D341Med (cell line): ENCODE measurements around the gene C10orf67.
"Not testable (repeated sequence)": the region's sequence is repeated elsewhere in the genome, so short reads cannot be mapped to it uniquely, and the experiment has no call there.

Source experiments
- DNase-seq: peaks from one replicate; pipeline ENCODE4 v3.0.0; 2012; ENCODE audit warnings: low spot score

The C10orf67 gene

DNA sequence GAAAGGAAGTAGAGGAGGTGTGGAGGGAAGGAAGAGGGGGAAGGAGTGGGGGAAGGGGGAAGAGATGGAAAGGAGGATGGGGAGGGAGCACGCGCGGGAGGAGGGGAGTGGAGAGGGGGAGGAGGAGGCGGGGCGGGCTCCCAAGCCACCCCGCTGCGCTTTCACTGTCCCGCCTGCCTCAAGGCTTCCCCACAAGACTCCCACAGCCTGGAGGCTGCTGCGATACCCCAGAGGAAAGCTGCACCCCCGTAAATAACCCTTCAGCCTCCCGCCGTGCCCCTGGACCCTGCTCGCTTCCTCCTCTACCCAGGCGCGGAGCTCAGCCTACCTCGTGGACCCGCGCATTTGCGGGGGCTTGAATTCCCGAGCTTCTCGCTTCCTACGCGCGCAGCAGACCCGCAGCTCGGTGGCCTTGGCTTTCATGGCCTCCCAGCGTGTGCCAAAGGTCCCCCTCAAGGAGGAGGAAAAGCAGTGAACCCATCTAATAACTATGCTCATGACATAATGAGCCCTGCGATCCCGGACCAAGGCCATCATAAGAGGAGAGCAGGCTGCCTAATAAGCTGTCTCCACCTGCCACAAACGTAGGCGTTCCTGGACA is at the start of gene C10orf67:
Gene C10orf67 (minus strand): TSS at position 557 of the 601 bp plus-strand sequence. CDS start 23 bp downstream, at position 534.
- DNase-seq = peak; percentile 38

GRCh38 chr10:23391821-23392220 is 47.2 kb upstream of the C10orf67 start:
- no peak for DNase-seq

GRCh38 chr10:23390809-23391208 is 46.2 kb upstream of the C10orf67 start:
- no peak for DNase-seq

GRCh38 chr10:23390408-23390807 is 45.8 kb upstream of the C10orf67 start:
- not testable (repeated sequence) for DNase-seq

- not testable (repeated sequence) for DNase-seq
Observed at GRCh38 chr10:23387516-23387915, 42.9 kb upstream of the C10orf67 start.

- DNase-seq = no peak
Observed at GRCh38 chr10:23386052-23386451, 41.5 kb upstream of the C10orf67 start.

DNA sequence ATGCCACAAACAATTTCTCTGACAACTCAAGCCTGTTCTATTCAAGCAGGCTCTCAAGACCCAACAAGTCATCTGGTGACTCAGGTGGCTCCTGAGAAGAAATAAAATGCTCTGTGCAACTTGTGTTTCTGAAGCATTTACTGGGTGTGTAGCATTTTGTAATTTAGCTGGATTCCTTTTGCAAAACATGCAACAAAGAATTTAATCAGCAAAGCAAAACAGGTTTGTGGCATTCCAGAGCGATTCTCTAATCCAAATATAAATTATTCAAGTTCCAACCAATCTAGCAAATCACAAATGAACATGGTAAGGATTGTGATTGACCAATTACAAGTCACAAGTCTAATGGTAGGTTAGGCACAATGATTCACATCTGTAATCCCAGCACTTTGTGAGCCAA is 39.8 kb upstream of the C10orf67 start:
- DNase-seq = no peak

DNA sequence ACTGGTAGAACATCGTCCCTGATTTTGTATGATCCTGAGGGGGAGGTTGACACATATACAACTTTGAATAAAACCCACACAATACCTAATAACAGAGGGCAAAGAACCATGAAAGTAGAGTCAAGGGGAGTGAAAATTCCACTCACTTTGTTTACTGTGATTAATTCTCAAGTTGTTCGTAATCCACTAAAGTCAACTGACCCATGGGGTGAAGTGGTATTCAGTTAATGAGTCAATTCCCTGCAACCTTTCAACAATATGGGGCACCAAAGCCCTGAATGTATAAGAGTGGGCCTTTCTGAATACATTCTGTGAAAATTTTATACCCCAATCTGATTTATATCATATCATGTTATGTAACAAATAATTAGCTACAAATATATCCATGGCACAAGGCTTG is 39.0 kb upstream of the C10orf67 start:
- DNase-seq = no peak

- DNase-seq = no peak
Observed at GRCh38 chr10:23381298-23382040, 36.9 kb upstream of the C10orf67 start.

GRCh38 chr10:23379686-23380085 is 35.1 kb upstream of the C10orf67 start:
- DNase-seq = no peak

DNA sequence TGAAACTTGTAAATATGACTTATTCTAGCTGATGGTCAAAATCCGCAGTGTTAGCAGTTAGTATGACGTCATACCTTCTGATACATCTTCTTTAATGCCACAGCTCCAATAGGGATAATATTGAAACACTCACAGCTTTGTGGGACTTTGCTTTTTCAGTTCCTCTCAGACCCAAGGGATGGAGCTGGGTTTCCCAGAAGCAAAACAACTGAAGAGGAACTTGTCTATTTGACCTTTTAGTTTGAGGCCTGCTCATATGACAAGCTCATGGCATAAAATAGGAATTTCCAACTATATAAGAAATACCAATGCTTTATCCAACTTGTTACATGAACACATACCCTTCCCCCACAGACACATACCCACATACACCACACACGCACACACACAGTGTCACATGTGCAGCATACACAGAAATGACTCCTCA is 31.6 kb upstream of the C10orf67 start:
- DNase-seq = no peak

- no peak for DNase-seq
Observed at GRCh38 chr10:23375366-23375765, 30.8 kb upstream of the C10orf67 start.

DNA sequence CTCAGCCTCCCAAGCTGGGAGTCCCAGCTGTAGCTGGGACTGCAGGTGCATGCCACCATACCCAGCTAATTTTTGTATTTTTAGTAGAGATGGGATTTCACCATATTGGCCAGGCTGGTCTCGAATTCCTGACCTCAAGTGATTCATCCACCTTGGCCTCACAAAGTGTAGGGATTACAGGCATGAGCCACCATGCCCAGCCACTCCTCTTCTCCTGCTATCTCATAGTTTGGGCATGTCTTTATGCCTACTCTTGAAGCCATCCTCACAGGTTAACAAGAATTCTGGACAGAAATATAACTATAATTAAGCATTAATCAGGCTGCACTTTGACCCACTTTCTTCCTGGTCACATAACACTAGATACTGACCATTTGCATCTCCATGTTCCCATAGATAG is 28.6 kb upstream of the C10orf67 start:
- no peak for DNase-seq

GRCh38 chr10:23371073-23371472 is 26.5 kb upstream of the C10orf67 start:
- DNase-seq = no peak

- DNase-seq = no peak
Observed at GRCh38 chr10:23370106-23370505, 25.5 kb upstream of the C10orf67 start.

GRCh38 chr10:23368816-23369640 is 24.4 kb upstream of the C10orf67 start:
- no peak for DNase-seq

DNA sequence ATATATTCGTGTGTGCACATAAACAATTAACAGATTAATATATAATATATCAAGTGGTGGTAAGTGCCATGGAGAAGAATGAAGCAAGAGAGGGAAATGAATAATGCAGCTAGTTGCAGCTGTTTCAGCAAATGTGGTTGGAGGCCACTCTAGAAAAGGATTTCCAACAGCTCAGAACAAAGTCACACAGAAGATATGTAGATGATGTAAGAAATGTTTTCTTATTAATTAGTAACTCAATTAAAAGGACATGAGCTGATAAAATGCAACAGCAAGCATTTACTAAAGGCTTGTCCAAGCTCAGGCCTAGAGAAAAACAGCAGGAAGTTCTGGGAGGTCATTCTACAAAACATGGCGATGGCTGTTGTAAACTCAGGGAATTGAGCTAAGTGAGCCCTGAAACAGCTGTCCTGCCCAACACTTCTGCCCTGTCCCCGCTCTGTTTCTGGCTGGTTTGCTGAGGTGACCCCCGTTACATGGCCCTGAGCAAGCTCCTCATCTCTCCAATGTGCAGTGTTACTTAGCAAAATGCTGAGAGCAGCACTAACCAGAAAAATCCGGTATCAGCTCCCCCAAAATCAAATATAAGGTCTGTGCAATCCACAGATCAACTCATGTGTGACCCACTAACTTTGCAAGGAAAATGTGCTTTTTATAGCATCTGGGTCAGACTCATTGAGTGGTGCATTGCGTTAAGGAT is 23.4 kb upstream of the C10orf67 start:
- no peak for DNase-seq

- not testable (repeated sequence) for DNase-seq
Observed at GRCh38 chr10:23365417-23366030, 20.9 kb upstream of the C10orf67 start.

DNA sequence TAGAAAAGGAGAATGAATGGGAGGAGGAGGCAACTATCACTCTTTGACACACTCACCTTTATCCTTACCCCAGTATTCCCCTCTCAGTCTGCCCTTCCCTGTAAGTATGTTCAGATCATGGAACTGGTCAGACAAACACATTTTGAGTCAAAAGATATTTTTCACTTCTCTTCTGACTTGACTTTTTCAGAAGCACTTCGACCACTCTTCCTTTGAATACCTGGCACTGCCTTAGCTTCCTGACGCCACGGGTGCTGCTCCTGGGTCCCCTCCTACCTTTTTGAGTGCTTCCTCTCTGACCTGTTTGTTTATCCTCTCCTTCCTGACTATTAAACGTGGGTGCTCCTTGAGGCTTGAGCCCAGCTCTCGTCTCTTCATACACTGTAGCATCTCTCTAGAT is 19.8 kb upstream of the C10orf67 start:
- DNase-seq = no peak

- no peak for DNase-seq
Observed at GRCh38 chr10:23363793-23364135, 19.2 kb upstream of the C10orf67 start.

DNA sequence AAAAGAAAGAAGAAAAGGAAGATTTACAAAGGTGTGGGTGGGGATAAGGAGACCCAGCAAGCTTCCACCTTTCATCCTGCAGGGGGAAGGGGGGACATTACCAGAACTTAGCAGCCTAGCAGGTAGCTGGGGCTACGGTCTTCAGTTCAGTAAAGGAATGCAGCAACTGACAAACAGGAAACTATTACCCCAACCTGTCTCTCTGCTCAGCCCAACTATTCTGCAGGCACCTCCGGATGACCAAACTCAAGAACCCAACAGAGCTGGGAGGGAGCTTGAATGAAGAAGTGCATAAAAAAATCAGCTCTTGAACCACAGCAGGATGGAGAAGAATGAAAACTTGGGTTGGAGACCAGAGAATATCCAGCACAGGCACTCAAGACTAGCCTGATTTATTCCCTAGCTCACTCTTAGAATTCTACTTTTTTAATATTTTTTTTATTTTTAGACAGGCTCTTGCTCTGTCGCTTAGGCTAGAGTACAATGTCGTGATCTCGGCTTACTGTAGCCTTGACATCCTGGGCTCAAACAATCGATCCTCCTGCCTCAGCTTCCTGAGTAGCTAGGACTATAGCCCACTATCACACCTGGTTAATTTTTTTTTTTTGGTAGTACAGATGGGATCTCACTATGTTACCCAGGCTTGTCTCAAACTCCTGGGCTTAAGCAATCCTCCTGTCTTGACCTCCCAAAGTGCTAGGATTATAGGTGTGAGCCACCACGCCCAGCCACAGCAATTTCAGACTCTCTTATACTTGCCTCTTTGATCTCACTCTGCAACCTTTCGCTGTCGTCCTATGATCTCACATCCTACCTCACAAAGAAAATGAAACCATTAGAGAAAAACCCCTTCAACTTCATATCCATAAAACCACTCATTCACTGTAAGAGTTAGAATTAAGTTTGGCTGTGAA is 18.5 kb upstream of the C10orf67 start:
- no peak for DNase-seq
